ENCODE results near the gene SPON1. TPM values are rescaled to one million over a fixed set of nuclear protein-coding genes. Genes with fewer than 3 reads are reported as not detected.

SPON1 gene
- total and polyA plus RNA-seq, 2 of the 8 experiments (the other 6 are each of a cell fraction or from before 2014, with no cell fraction given), result 1.5 to 5.4 TPM

DNA sequence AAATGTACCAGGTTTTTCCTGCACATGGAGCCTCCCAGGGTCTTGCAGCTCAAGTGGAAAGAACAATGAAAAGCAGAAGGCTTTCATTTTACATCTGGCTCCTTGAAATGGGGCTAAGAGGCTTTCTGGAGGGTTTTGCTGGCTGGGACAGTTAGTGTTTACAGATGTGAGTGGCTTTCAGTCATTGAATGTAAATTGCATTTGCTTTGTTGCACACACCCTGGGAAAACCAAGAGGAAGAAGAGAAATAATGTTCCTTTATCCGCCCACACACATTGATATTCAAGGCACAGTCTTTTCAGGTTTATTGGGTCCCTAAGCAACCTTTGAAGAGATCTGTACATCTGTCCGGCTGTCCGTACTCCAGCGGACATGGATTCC is 144.5 kb downstream of the SPON1 start:
- H3K4me1 ChIP-seq (replicated peaks in 1 of 4; ENCODE audit: control insufficient read depth in 3 of 4, insufficient read depth in 4 of 4, low read length in 3 of 4), result no peaks in the 10 kb centered on the region
- FAIRE-seq (no peak), DNase-seq (ENCODE audit: low read depth in 1 of 2, low spot score in 2 of 2) (no peak)
- H3K18ac ChIP-seq (ENCODE audit: extremely low read depth, low read length), result no peak overlapping the region
- no peak overlapping the region for H3K4me2 ChIP-seq (ENCODE audit: insufficient read depth in 1 of 2, low read depth in 2 of 2, low read length in 2 of 2)
- H3K79me2 ChIP-seq (ENCODE audit: control insufficient read depth in 1 of 2, insufficient read depth in 2 of 2, low read length in 2 of 2), result no peaks in the 10 kb centered on the region
- no peak overlapping the region for H3K23ac ChIP-seq (ENCODE audit: insufficient read length)
- no peak overlapping the region for H3K56ac ChIP-seq (replicated peaks; ENCODE audit: insufficient read length, low read depth, low read length)
- no peak overlapping the region for H3K9ac ChIP-seq (replicated peaks in 1 of 4; ENCODE audit: extremely low read depth in 1 of 4, low read depth in 3 of 4, low read length in 3 of 4)
- H2BK15ac ChIP-seq (ENCODE audit: low read length), result no peak overlapping the region
- H2BK20ac ChIP-seq (ENCODE audit: low read length), result no peak overlapping the region
- no peak overlapping the region for H3K27ac ChIP-seq (ENCODE audit: low read depth, low read length)
- H2AK5ac ChIP-seq (ENCODE audit: low read depth, low read length), result no peak overlapping the region
- H4K8ac ChIP-seq (ENCODE audit: extremely low read depth, insufficient read depth, low read length), result no peak overlapping the region
- H2BK120ac ChIP-seq (replicated peaks; ENCODE audit: low read depth, low read length), result no peak overlapping the region
- H3K79me1 ChIP-seq (ENCODE audit: low read depth, low read length), result no peaks in the 10 kb centered on the region
- H3K4ac ChIP-seq (replicated peaks; ENCODE audit: insufficient read length, low read depth, low read length), result no peak overlapping the region
- H3K27me3 ChIP-seq (replicated peaks in 1 of 4; ENCODE audit: control insufficient read depth in 3 of 4, extremely low read depth in 1 of 4, insufficient read depth in 3 of 4, low read length in 3 of 4), result no peaks in the 10 kb centered on the region
- no peak overlapping the region for H3K4me3 ChIP-seq (ENCODE audit: extremely low read depth in 1 of 4, insufficient read depth in 2 of 4, low read depth in 3 of 4, low read length in 4 of 4)
- no peak overlapping the region for H3K14ac ChIP-seq (ENCODE audit: insufficient read length)
- H2BK5ac ChIP-seq (ENCODE audit: low read depth, low read length), result no peak overlapping the region
- no peaks in the 10 kb centered on the region for H3K9me3 ChIP-seq (ENCODE audit: insufficient read depth in 2 of 2, low read depth in 1 of 2, low read length in 1 of 2)
- H3K36me3 ChIP-seq (ENCODE audit: control insufficient read depth in 2 of 4, insufficient read depth in 4 of 4, low read length in 3 of 4), result no peaks in the 10 kb centered on the region
- no peaks in the 10 kb centered on the region for H3K23me2 ChIP-seq (ENCODE audit: low read depth, low read length)
- WGBS, 2 experiments (ENCODE audit: extremely low coverage in 1 of 2, insufficient coverage in 1 of 2, insufficient read length in 1 of 2, insufficient replicate concordance in 2 of 2, low coverage in 1 of 2, low lambda C conversion rate in 2 of 2, missing lambda C conversion rate in 1 of 2), result 86% methylated on average over 4 of the region's 4 CpGs; no CpG with 5 or more reads in 1 of the 2 experiments
- ChIA-PET POLR2A (ENCODE audit: partially characterized antibody) (no interaction called here), CTCF (ENCODE audit: partially characterized antibody) (interaction anchor here (0.6 to 2.4 kb wide), 7 partner anchors 13 to 143 kb away, joined by 3 to 6 read pairs (median 3); no protein-coding TSS in a partner anchor)
- no peaks in the 10 kb centered on the region for H4K20me1 ChIP-seq (replicated peaks in 1 of 2; ENCODE audit: control insufficient read depth in 1 of 2, insufficient read depth in 2 of 2, low read length in 2 of 2)
- peak overlapping the region; percentile 19; the same call in 1 of the 2 replicates for H2AFZ ChIP-seq (ENCODE audit: low read length)
- H4K5ac ChIP-seq (ENCODE audit: insufficient read length, low read depth, low read length), result no peak overlapping the region
- no peak overlapping the region for H4K91ac ChIP-seq (replicated peaks; ENCODE audit: insufficient read length, low read length)
- no peak overlapping the region for H2BK12ac ChIP-seq (ENCODE audit: low read depth, low read length)
- TF ChIP-seq HDAC2 (IDR thresholded peaks at IDR 0.05; ENCODE audit: borderline replicate concordance in 1 of 2, low read depth in 2 of 2, low read length in 2 of 2) (no peak), CEBPB (IDR thresholded peaks at IDR 0.05; ENCODE audit: low read depth, low read length) (no peak), YY1 (IDR thresholded peaks at IDR 0.05; ENCODE audit: low read depth, low read length) (no peak)
